Glomerular visceral epithelial cell (primary cell): ENCODE measurements around the gene FUT8.
"Not testable (repeated sequence)": the region's sequence is repeated elsewhere in the genome, so short reads cannot be mapped to it uniquely, and the experiment has no call there.

Source experiments
- DNase-seq: peaks from one replicate; pipeline ENCODE4 v3.0.0-alpha.2; 2016; ENCODE audit errors: extremely low spot score

FUT8 gene

GRCh38 chr14:65419593-65420252 lies 7.2 kb downstream of the FUT8 start:
- DNase-seq: no peak

DNA sequence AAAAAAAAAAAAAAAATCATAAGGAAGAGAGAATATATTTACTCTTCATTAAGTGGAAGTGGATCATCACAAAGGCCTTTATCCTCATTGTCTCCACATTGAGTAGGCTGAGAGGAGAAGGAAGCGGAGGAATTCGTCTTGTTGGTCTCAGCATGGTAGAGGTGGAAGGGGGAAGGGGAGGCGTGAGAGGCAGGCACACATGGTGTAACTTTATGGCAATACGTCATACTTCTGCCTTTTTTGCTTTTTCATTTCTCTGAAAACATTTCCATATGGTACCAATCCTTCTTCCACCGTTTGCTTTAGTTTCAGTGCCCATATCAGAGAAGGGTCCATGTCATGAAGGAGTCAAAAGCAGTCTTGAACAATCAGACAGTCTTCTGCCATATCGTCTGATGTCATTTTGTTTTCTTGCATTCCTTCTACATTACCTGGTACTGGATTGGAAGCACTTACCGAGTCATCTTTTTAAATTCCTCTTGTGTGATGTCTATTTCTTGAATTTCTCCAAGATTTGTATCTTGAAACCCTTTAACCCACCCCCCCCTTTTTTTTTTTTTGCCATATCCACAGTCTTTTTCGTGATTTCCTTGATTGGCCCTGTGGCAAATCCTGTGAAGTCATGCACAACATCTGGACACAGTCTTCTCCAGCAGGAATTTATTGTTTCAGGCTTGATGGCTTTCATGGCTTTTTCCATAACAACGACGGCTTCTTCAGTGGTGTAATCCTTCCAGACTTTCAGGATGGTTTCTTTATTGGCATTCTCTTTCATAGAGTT lies 8.9 kb downstream of the FUT8 start:
- peak; percentile 87 for DNase-seq

- no peak for DNase-seq
Observed at GRCh38 chr14:65422088-65422834, 9.7 kb downstream of the FUT8 start.

GRCh38 chr14:65423982-65424381 lies 11.5 kb downstream of the FUT8 start:
- no peak for DNase-seq

GRCh38 chr14:65424531-65424930 lies 12.0 kb downstream of the FUT8 start:
- no peak for DNase-seq

- no peak for DNase-seq
Observed at GRCh38 chr14:65425885-65426284, 13.4 kb downstream of the FUT8 start.

GRCh38 chr14:65426902-65427301 lies 14.4 kb downstream of the FUT8 start:
- DNase-seq: not testable (repeated sequence)

DNA sequence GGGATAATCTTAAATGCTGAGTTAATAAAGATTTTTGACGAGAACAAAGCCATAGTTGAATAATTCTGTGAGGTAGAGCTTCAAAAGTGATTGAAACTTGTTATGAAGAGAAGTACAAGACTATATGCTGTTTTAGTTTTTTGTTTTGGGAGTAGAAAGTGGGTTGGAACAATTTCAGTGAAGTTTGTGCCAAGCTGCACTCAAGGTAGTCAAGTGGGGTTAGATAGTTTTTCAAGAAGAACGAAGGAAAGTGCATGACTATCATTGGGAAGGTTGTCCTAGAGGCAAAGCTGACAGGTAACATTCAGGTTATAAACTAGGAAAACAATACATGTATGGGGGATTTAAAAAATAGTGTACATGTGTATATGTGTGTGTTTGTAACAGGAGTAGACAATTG lies 16.2 kb downstream of the FUT8 start:
- no peak for DNase-seq

- no peak for DNase-seq
Observed at GRCh38 chr14:65429757-65430156, 17.2 kb downstream of the FUT8 start.

GRCh38 chr14:65431245-65431644 lies 18.7 kb downstream of the FUT8 start:
- DNase-seq: no peak

DNA sequence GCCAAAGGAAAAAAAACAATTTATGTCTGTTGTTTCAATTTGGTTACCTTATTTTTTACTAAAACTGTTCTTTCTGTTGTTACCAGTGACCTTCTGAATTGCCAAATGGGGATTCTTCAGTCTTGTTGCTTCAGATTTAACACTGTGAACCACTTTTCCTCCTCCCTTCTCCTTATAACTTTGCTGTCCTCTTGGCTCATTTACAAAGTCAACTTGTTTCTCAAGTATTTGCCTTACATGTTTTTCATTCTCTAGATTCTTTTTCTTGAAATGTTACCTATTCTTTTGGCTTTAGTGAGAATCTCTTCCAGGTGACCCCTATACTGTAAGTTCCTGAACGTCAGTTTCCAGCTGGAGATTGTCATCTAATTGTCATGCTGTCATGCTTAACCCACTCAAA lies 19.4 kb downstream of the FUT8 start:
- no peak for DNase-seq

DNA sequence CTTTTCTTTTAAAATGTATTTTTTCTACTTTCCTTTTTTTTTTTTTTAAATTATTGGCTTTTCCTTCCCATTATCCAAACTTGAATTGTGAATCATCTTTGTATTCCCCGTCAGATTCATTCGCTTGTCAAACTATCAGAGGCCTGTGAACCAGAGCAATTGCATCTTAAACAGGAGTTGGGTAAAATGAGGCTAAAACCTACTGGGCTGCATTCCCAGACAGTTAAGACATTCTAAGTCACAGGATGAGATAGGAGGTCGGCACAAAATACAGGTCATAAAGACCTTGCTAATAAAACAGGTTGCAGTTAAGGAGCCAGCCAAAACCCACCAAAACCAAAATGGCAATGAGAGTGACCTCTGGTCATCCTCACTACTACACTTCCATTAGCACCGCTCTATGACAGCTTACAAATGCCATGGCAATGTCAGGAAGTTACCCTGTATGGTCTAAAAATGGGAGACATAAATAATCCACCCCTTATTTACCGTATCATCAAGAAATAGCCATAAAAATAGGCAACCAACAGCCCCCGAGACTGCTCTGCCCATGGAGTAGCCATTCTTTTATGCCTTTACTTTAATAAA lies 19.9 kb downstream of the FUT8 start:
- DNase-seq: no peak

DNA sequence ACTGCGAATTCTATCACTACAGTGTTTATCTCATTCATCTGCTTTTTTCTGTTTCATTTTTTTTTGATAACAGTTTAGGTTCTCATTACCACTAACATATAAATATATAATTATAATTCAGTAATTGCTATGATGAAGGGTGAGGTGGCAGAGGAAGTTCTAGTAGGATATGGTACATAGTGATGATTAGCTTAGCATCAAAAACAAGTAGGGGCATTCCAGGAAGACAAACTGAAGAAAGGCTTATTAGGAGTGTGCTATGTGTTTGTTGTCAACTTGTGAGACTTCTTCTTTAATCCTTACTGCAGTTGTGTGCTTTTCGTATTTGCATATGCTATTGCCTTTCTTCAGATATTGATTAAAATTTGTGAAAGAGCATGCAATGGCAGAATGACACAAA lies 20.6 kb downstream of the FUT8 start:
- no peak for DNase-seq

DNA sequence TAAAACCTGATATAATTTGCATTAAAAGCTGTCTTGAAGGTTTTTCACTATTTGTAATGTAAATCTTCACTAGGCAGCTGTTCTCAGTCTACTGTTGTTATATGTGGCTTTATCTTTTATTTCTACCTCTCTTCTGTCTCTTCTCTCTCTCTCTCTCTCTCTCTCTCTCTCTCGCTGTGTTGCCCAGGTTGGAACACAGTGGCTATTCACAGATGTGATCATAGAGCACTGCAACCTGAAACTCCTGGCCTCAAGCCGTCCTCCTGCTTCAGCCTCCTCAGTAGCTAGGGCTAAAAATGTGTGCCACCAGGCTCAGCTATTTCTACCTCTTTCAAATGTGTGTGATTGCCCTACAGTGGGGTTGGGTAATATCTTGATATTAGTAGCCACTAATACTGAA lies 21.1 kb downstream of the FUT8 start:
- no peak for DNase-seq

GRCh38 chr14:65434216-65434850 lies 21.8 kb downstream of the FUT8 start:
- DNase-seq: no peak

DNA sequence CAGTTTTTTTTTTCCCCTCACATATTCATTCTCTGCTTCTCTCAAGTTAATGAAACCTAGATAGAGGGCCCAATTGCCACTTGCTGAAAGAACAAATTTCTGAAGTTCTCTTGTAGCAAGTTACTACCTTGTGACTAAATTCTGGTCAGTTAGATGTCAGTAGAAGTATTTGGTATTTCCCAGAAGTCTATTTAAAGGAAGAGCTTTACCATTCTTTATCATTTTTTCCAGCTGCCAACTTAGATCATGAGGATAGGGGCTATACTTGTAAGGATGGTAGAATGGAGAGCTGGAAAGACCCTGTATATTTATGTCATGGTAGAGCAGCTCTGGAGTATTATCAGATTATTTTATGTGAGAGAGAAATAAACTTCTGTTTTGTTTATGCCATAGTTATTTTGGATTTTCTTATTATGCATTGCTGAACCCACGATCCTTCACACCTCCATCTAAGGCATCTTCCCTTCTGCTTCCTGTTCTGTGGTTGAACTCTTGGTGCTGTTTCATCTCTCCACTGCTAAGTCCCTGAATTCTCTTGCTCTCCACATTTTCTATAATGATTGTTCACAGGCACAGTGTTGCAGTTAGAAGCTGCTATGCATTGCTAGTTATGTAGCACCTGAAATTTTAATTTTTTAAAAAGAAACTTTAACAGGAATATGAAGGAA lies 25.9 kb downstream of the FUT8 start:
- no peak for DNase-seq

- DNase-seq: no peak
Observed at GRCh38 chr14:65439117-65439516, 26.6 kb downstream of the FUT8 start.

- no peak for DNase-seq
Observed at GRCh38 chr14:65440230-65440629, 27.7 kb downstream of the FUT8 start.

DNA sequence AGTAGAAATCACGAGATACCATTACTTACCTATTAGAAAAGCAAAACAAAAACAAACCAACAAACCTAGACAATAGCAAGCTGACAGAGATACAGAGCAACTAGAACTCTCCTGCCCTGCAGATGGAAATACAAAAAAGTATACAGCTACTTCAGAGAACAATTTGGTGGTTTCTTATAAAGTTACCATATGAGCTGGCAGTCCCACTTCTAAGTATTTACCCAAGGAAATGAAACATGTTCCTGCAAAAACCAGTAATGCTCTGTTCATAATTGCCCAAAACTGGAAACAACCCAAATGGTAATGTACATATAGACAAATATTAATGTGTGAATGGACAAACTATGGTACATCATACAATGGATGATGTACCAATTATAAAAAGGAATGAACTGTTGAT lies 31.7 kb downstream of the FUT8 start:
- DNase-seq: no peak

- no peak for DNase-seq
Observed at GRCh38 chr14:65446159-65446558, 33.6 kb downstream of the FUT8 start.

GRCh38 chr14:65449647-65450046 lies 37.1 kb downstream of the FUT8 start:
- DNase-seq: no peak
